ENCODE data around the gene OTUB2.
"Not testable (repeated sequence)": the region's sequence is repeated elsewhere in the genome, so short reads cannot be mapped to it uniquely, and the experiment has no call there.

The OTUB2 gene

GRCh38 chr14:94058674-94059138 lies 32.6 kb downstream of the OTUB2 start:
- no peaks in the 10 kb centered on the region for H3K27me3 ChIP-seq (ENCODE audit: insufficient read depth, poor library complexity, severe bottlenecking)
- ATAC-seq (ENCODE audit: low read depth) (no peak), DNase-seq (ENCODE audit: low spot score) (no peak)
- no peak overlapping the region for H3K27ac ChIP-seq (ENCODE audit: poor library complexity, severe bottlenecking)
- H3K4me3 ChIP-seq (ENCODE audit: severe bottlenecking) = no peak overlapping the region
- H3K4me1 ChIP-seq (ENCODE audit: insufficient read depth, poor library complexity, severe bottlenecking) = peaks cover 17% of the 10 kb centered on the region
- H3K36me3 ChIP-seq (ENCODE audit: low read depth) = peaks cover 99% of the 10 kb centered on the region
- no peaks in the 10 kb centered on the region for H3K9me3 ChIP-seq (ENCODE audit: severe bottlenecking)
- TF ChIP-seq CTCF (IDR thresholded peaks at IDR 0.05; ENCODE audit: poor library complexity, severe bottlenecking) = no peak

DNA sequence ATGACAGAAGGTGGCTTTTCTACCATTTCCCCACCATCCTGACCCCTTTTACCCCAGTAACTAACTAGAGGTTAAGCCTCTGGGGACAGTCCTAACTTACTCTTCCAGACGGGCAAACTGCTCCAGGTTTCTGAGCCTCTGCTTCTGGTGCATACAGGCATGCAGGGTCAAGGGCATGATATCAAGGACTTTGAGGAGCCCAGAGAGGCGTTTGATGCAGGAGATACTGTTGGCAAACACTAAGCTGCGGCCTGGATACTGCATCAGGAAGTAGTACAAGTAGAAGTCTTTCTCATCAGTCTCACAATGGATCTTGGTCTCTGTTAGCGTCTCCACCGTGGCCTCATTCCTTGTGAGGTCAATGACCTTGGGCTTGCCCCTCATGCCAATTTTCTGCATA lies 33.9 kb downstream of the OTUB2 start:
- no peak for TF ChIP-seq CTCF (IDR thresholded peaks at IDR 0.05; ENCODE audit: poor library complexity, severe bottlenecking)
- peaks cover 86% of the 10 kb centered on the region for H3K36me3 ChIP-seq (ENCODE audit: low read depth)
- no peaks in the 10 kb centered on the region for H3K27me3 ChIP-seq (ENCODE audit: insufficient read depth, poor library complexity, severe bottlenecking)
- peaks cover 20% of the 10 kb centered on the region for H3K4me1 ChIP-seq (ENCODE audit: insufficient read depth, poor library complexity, severe bottlenecking)
- DNase-seq (ENCODE audit: low spot score) (no peak), ATAC-seq (ENCODE audit: low read depth) (no peak)
- H3K27ac ChIP-seq (ENCODE audit: poor library complexity, severe bottlenecking) = no peak overlapping the region
- no peak overlapping the region for H3K4me3 ChIP-seq (ENCODE audit: severe bottlenecking)
- no peaks in the 10 kb centered on the region for H3K9me3 ChIP-seq (ENCODE audit: severe bottlenecking)

- peak; percentile 84 for DNase-seq (ENCODE audit: low spot score)
- peaks cover 66% of the 10 kb centered on the region for H3K36me3 ChIP-seq (ENCODE audit: low read depth)
- no peak overlapping the region for H3K4me3 ChIP-seq (ENCODE audit: severe bottlenecking)
- H3K4me1 ChIP-seq (ENCODE audit: insufficient read depth, poor library complexity, severe bottlenecking) = peaks cover 38% of the 10 kb centered on the region
- H3K27ac ChIP-seq (ENCODE audit: poor library complexity, severe bottlenecking) = peak overlapping the region; percentile 81
- ATAC-seq (ENCODE audit: low read depth) = peak; percentile 90
- TF ChIP-seq CTCF (IDR thresholded peaks at IDR 0.05; ENCODE audit: poor library complexity, severe bottlenecking) = no peak
- no peaks in the 10 kb centered on the region for H3K27me3 ChIP-seq (ENCODE audit: insufficient read depth, poor library complexity, severe bottlenecking)
- no peaks in the 10 kb centered on the region for H3K9me3 ChIP-seq (ENCODE audit: severe bottlenecking)
These were observed 36.3 kb downstream of the OTUB2 start for GRCh38 chr14:94062344-94062940.

GRCh38 chr14:94066089-94066676 lies 40.0 kb downstream of the OTUB2 start:
- peak; percentile 81 for DNase-seq (ENCODE audit: low spot score)
- peak; percentile 59 for ATAC-seq (ENCODE audit: low read depth)
- Histone ChIP-seq H3K27me3 (ENCODE audit: insufficient read depth, poor library complexity, severe bottlenecking) (no peaks in the 10 kb centered on the region), H3K27ac (ENCODE audit: poor library complexity, severe bottlenecking) (peak overlapping the region; percentile 63), H3K36me3 (ENCODE audit: low read depth) (peaks cover 34% of the 10 kb centered on the region), H3K4me1 (ENCODE audit: insufficient read depth, poor library complexity, severe bottlenecking) (peaks cover 44% of the 10 kb centered on the region), H3K4me3 (ENCODE audit: severe bottlenecking) (no peak overlapping the region), H3K9me3 (ENCODE audit: severe bottlenecking) (peaks cover 8% of the 10 kb centered on the region)
- TF ChIP-seq CTCF (IDR thresholded peaks at IDR 0.05; ENCODE audit: poor library complexity, severe bottlenecking) = no peak

DNA sequence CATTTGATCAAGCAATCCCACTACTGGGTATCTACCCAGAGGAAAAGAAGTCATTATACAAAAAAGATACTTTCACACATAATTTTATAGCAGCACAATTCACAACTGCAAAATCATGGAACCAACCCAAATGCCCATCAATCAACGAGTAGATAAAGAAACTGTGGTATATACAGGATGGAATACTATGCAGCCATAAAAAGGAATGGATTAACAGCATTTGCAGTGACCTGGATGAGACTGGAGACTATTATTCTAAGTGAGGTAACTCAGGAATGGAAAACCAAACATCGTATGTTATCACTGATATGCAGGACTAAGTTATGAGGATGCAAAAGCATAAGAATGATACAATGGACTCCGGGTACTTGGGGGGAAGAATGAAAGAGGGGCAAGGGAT lies 45.9 kb downstream of the OTUB2 start:
- not testable (repeated sequence) for H3K4me3 ChIP-seq (ENCODE audit: severe bottlenecking); H3K27me3 ChIP-seq (ENCODE audit: insufficient read depth, poor library complexity, severe bottlenecking); ATAC-seq (ENCODE audit: low read depth); DNase-seq (ENCODE audit: low spot score); H3K27ac ChIP-seq (ENCODE audit: poor library complexity, severe bottlenecking)
- H3K4me1 ChIP-seq (ENCODE audit: insufficient read depth, poor library complexity, severe bottlenecking) = peaks cover 14% of the 10 kb centered on the region
- peaks cover 50% of the 10 kb centered on the region for H3K36me3 ChIP-seq (ENCODE audit: low read depth)
- H3K9me3 ChIP-seq (ENCODE audit: severe bottlenecking) = peaks cover 30% of the 10 kb centered on the region

All from RWPE2 (cell line).